ENCODE data around the gene VPS37D.
"Not testable (repeated sequence)": the region's sequence is repeated elsewhere in the genome, so short reads cannot be mapped to it uniquely, and the experiment has no call there.

The VPS37D gene

GRCh38 chr7:73667344-73668102, at the start of gene VPS37D:
Gene VPS37D, plus strand, starts transcription at chr7:73667831. Its CDS starts 128 bp downstream, at chr7:73667959.
- peak; percentile 91 for TF ChIP-seq CTCF (IDR thresholded peaks at IDR 0.05; ENCODE audit: borderline replicate concordance, insufficient read depth, low read depth, low read length)
- peak within 1 kb of the TSS; percentile 29 for H3K4me3 ChIP-seq (ENCODE audit: low read depth, low read length)

- H3K4me3 ChIP-seq (ENCODE audit: low read depth, low read length), result no peak overlapping the region
- no peak for TF ChIP-seq CTCF (IDR thresholded peaks at IDR 0.05; ENCODE audit: borderline replicate concordance, insufficient read depth, low read depth, low read length)
These were observed 49.1 kb upstream of the VPS37D start for GRCh38 chr7:73618538-73618937.

- not testable (repeated sequence) for H3K4me3 ChIP-seq (ENCODE audit: low read depth, low read length)
These were observed 48.2 kb upstream of the VPS37D start for GRCh38 chr7:73619394-73619793.

- TF ChIP-seq CTCF (IDR thresholded peaks at IDR 0.05; ENCODE audit: borderline replicate concordance, insufficient read depth, low read depth, low read length), result no peak
- no peak overlapping the region for H3K4me3 ChIP-seq (ENCODE audit: low read depth, low read length)
These were observed 46.2 kb upstream of the VPS37D start for GRCh38 chr7:73621168-73622063.

GRCh38 chr7:73622527-73622908, 45.1 kb upstream of the VPS37D start:
- H3K4me3 ChIP-seq (ENCODE audit: low read depth, low read length), result no peak overlapping the region
- no peak for TF ChIP-seq CTCF (IDR thresholded peaks at IDR 0.05; ENCODE audit: borderline replicate concordance, insufficient read depth, low read depth, low read length)

- no peak for TF ChIP-seq CTCF (IDR thresholded peaks at IDR 0.05; ENCODE audit: borderline replicate concordance, insufficient read depth, low read depth, low read length)
- no peak overlapping the region for H3K4me3 ChIP-seq (ENCODE audit: low read depth, low read length)
These were observed 44.5 kb upstream of the VPS37D start for GRCh38 chr7:73622909-73623797.

Data from GM12875 (cell line).